Heart right ventricle (tissue), 16 donors: Measurements from ENCODE around the gene GNLY. TPM values are rescaled to one million over a fixed set of nuclear protein-coding genes. Genes with fewer than 3 reads are reported as not detected.

Source experiments
- ATAC-seq, 8 donors: fragments of 200-7000 bp; cut with Tn5 transposase; one replicate each; pipeline ENCODE4 v1.9.1; 2020; ENCODE audit warnings: mild to moderate bottlenecking in 8 of 8, moderate library complexity in 8 of 8, moderate number of reproducible peaks in 1 of 8
- DNase-seq, 2 donors: peaks; one replicate each; pipeline ENCODE4 v3.0.0-alpha.2; 2020
- H3K27ac ChIP-seq, 10 donors: fragments of 200-600 bp; sonication (generic) in 2 of 10; one replicate each; pipeline versions ENCODE4 v1.5.0 to v1.8.0; 2020 to 2022; ENCODE audit warnings: mild to moderate bottlenecking in 3 of 10
- H3K27me3 ChIP-seq, 7 donors: fragments of 200-600 bp; one replicate each; pipeline ENCODE4 v1.8.0; 2021 to 2022; ENCODE audit warnings: mild to moderate bottlenecking in 2 of 7
- H3K36me3 ChIP-seq, 9 donors: fragments of 200-600 bp; sonication (generic) in 1 of 9; one replicate each; pipeline versions ENCODE4 v1.5.0 to v1.8.0; 2020 to 2022; ENCODE audit warnings: mild to moderate bottlenecking in 2 of 9
- H3K4me1 ChIP-seq, 9 donors: fragments of 200-600 bp; sonication (generic) in 1 of 9; one replicate each; pipeline versions ENCODE4 v1.5.0 to v1.8.0; 2020 to 2022; ENCODE audit warnings: mild to moderate bottlenecking in 4 of 9
- H3K4me3 ChIP-seq, 10 donors: fragments of 200-600 bp; sonication (generic) in 2 of 10; one replicate each; pipeline versions ENCODE4 v1.5.0 to v1.8.0; 2020 to 2022; ENCODE audit warnings: mild to moderate bottlenecking in 7 of 10, moderate library complexity in 2 of 10
- H3K9me3 ChIP-seq, 11 donors: fragments of 200-600 bp in 10 of 11; sonication (generic) in 2 of 11; one replicate each; pipeline versions ENCODE4 v1.5.0 to v1.8.0; 2013 to 2022; ENCODE audit warnings: mild to moderate bottlenecking in 2 of 11, control low read depth in 1 of 11, moderate library complexity in 1 of 11
- CTCF ChIP-seq, 9 donors: fragments of 200-600 bp; sonication (generic) in 2 of 9; IDR thresholded peaks; one replicate each; pipeline versions ENCODE4 v1.5.0 to v1.8.0; 2021 to 2022; ENCODE audit warnings: antibody characterized with exemption in 9 of 9, mild to moderate bottlenecking in 5 of 9, moderate library complexity in 1 of 9
- WGBS, 2 donors: extraction: QIAGEN DNeasy Blood & Tissue Kit; methylation state at CpG; one replicate each; pipeline ENCODE4 v1.1.7; 2013; ENCODE audit warnings: inconsistent platforms in 1 of 2; 5-methylcytosine and 5-hydroxymethylcytosine counted together
- intact Hi-C, 10 donors: fragments of 100-400 bp; cut with DNase I; formaldehyde crosslinking; loops; one replicate each; pipeline versions ENCODE4 v1.11.1 to v1.14.2; 2022
- polyA plus RNA-seq, 2 donors: library from polyadenylated mRNA; stranded (reverse); fragments of 200-250 nt; gene quantifications; one replicate each; pipeline ENCODE4 v1.2.3, GENCODE V29; 2013
- total RNA-seq, 10 donors: library from RNA; stranded (reverse); fragmentation: NEBNext Ultra II Directional in 3 of 10; extraction: Animal tissue kit (Norgen Biotek cat#: 25700) in 3 of 10; gene quantifications; one replicate each; pipeline versions ENCODE4 v1.2.1 to v1.2.4, GENCODE V29; 2021 to 2023
- donor health status: Arrhythmogenic right ventricular cardiomyopathy.
- donor health status: ischemic (EF 13 %, LVEDD 7.1; RV severe dilation, severe dysfunction).
- donor health status: healthy with polysubstance abuse.
- donor health status: DM: no; HTN: yes; CAD: no.
- donor health status: DM: no; HTN: no; CAD: no.
- donor health status: ischemic (EF 25% LVEDD 6.9; RV normal size, moderate dysfunction).
- donor health status: ischemic (EF 25% LVEDD 5.7; RV mildly dilated, moderate dysfunction).
- donor health status: healthy.
- donor health status: DM: yes; HTN: yes; CAD: no.
- donor health status: Ischemic cardiomyopathy.
- donor health status: ischemic (EF 35%, LVEDD 5.7; RV mildly dilated, moderate dysfunction).
- donor health status: nonischemic (EF 11% LVEDD 7.7; RV severe dilation, severe dysfunction).
- donor health status: DM: yes; HTN: yes; CAD: no.
- donor health status: PGD.
- donor health status: ischemic (EF 29% LVEDD 5.4; RV normal size, mild dysfunction).
- donor health status: nonischemic (EF 23%, LVEDD 6.1; RV moderate dilation, normal function).

Gene GNLY
- total and polyA plus RNA-seq, 12 donors, result 0.17 to 43.2 (median 1.2) TPM

GRCh38 chr2:85747441-85747840, 53.3 kb downstream of the GNLY start:
- Histone ChIP-seq H3K4me1 (peaks cover 36 to 94% (median 79%) of the 10 kb centered on the region in 9 donors), H3K27me3 (peaks cover 0 to 19% (median 0%) of the 10 kb centered on the region in 7 donors), H3K36me3 (no peaks in the 10 kb centered on the region), H3K4me3 (no peak overlapping the region), H3K9me3 (no peaks in the 10 kb centered on the region), H3K27ac (peak overlapping the region in 1 of 10 donors; percentile 84)
- intact Hi-C loops, result loop anchor here in 1 of 10 donors (10.0 kb wide), 1 partner anchor 327 kb away; no protein-coding TSS in a partner anchor
- DNase-seq (no peak), ATAC-seq (no peak)
- WGBS, 2 donors, result 95% methylated on average over 3 of the region's 3 CpGs
- TF ChIP-seq CTCF (IDR thresholded peaks at IDR 0.05), result no peak

GRCh38 chr2:85748039-85748734, 54.0 kb downstream of the GNLY start:
- 74 to 78% methylated on average over 9 of the region's 9 CpGs for WGBS, 2 donors

More at GRCh38 chr2:85748039-85748734, 54.0 kb downstream of the GNLY start:
- intact Hi-C loops, result loop anchor here in 1 of 10 donors (10.0 kb wide), 1 partner anchor 327 kb away; no protein-coding TSS in a partner anchor
- Histone ChIP-seq H3K9me3 (no peaks in the 10 kb centered on the region), H3K27me3 (peaks cover 0 to 27% (median 0%) of the 10 kb centered on the region in 7 donors), H3K36me3 (no peaks in the 10 kb centered on the region), H3K27ac (peak overlapping the region in 8 of 10 donors; percentile 2 to 92 (median 73)), H3K4me1 (peaks cover 30 to 95% (median 75%) of the 10 kb centered on the region in 9 donors), H3K4me3 (no peak overlapping the region)
- no peak for TF ChIP-seq CTCF (IDR thresholded peaks at IDR 0.05)
- no peak for ATAC-seq
- DNase-seq, result no peak

Other genes with a start within 250 kb of the GNLY start
- 100 to 1,000 TPM in 8 of 10 donors, 10 to 100 TPM in 2; 94.5 to 460 (median 129) TPM for gene MAT2A, start 155.2 kb upstream of the GNLY start, total RNA-seq
- 10 to 100 TPM; 81.7 to 93.4 TPM for gene MAT2A, start 155.2 kb upstream of the GNLY start, polyA plus RNA-seq
- 10 to 100 TPM; 18.2 to 31.1 (median 21.6) TPM for gene GGCX, start 132.9 kb upstream of the GNLY start, total RNA-seq
- gene GGCX, start 132.9 kb upstream of the GNLY start, polyA plus RNA-seq, result 10 to 100 TPM; 14.0 to 24.5 TPM
- 10 to 100 TPM in 5 of 10 donors, 1 to 10 TPM in 5; 4.9 to 56.8 (median 9.2) TPM for gene VAMP8, start 116.8 kb upstream of the GNLY start, total RNA-seq
- gene VAMP8, start 116.8 kb upstream of the GNLY start, polyA plus RNA-seq, result 10 to 100 TPM; 16.4 to 26.6 TPM
- 100 to 1,000 TPM in 1 of 10 donors, 10 to 100 TPM in 9; 25.8 to 146 (median 35.5) TPM for gene VAMP5, start 109.9 kb upstream of the GNLY start, total RNA-seq
- 100 to 1,000 TPM in 1 of 2 donors, 10 to 100 TPM in 1; 79.6 to 131 TPM for gene VAMP5, start 109.9 kb upstream of the GNLY start, polyA plus RNA-seq
- gene RNF181, start 98.6 kb upstream of the GNLY start, total RNA-seq, result 100 to 1,000 TPM in 1 of 10 donors, 10 to 100 TPM in 9; 74.7 to 117 (median 82.2) TPM
- gene RNF181, start 98.6 kb upstream of the GNLY start, polyA plus RNA-seq, result 100 to 1,000 TPM; 140 to 282 TPM
- 10 to 100 TPM in 5 of 10 donors, 1 to 10 TPM in 5; 7.6 to 13.9 (median 9.6) TPM for gene TMEM150A, start 91.7 kb upstream of the GNLY start, total RNA-seq
- 10 to 100 TPM; 10.1 to 21.1 TPM for gene TMEM150A, start 91.7 kb upstream of the GNLY start, polyA plus RNA-seq
- gene C2orf68, start 82.3 kb upstream of the GNLY start, total RNA-seq, result 10 to 100 TPM; 25.0 to 39.0 (median 33.7) TPM
- gene C2orf68, start 82.3 kb upstream of the GNLY start, polyA plus RNA-seq, result 10 to 100 TPM; 14.2 to 47.0 TPM
- gene USP39, start 78.2 kb upstream of the GNLY start, total RNA-seq, result 10 to 100 TPM; 24.5 to 35.8 (median 29.3) TPM
- gene USP39, start 78.2 kb upstream of the GNLY start, polyA plus RNA-seq, result 10 to 100 TPM; 19.9 to 36.5 TPM
- under 1 TPM in 1 of 10 donors, not detected in 9; 0.62 TPM for gene SFTPB, start 26.2 kb upstream of the GNLY start, total RNA-seq
- gene SFTPB, start 26.2 kb upstream of the GNLY start, polyA plus RNA-seq, result 1 to 10 TPM in 1 of 2 donors, not detected in 1; 1.2 TPM
- gene ATOH8, start 59.6 kb downstream of the GNLY start, total RNA-seq, result 10 to 100 TPM in 9 of 10 donors, 1 to 10 TPM in 1; 8.7 to 33.4 (median 15.2) TPM
- gene ATOH8, start 59.6 kb downstream of the GNLY start, polyA plus RNA-seq, result 10 to 100 TPM; 35.2 to 45.9 TPM
- gene ST3GAL5, start 194.6 kb downstream of the GNLY start, total RNA-seq, result 10 to 100 TPM in 1 of 10 donors, 1 to 10 TPM in 9; 2.0 to 11.8 (median 3.8) TPM
- 10 to 100 TPM in 1 of 2 donors, 1 to 10 TPM in 1; 3.3 to 11.1 TPM for gene ST3GAL5, start 194.6 kb downstream of the GNLY start, polyA plus RNA-seq